IMR-90 (cell line): Measurements from ENCODE around the gene PCDHGA8. TPM values are rescaled to one million over a fixed set of nuclear protein-coding genes. Genes with fewer than 3 reads are reported as not detected.

Experiments
- ATAC-seq: fragments of 200-7000 bp; cut with Tn5 transposase; 2 replicates; pipeline ENCODE4 v1.9.1; 2020; ENCODE audit warnings: low read depth, mild to moderate bottlenecking, moderate library complexity
- BruUV-seq: library from RNA; stranded (reverse); fragments of 400-500 nt; replicated peaks from 2 replicates; lab custom pipeline; 2021; lab: Mats Ljungman, UMichigan
- CTCF ChIA-PET: fragments of 300-600 bp; formaldehyde crosslinking; extraction: SDS; loops from one replicate; lab custom pipeline; 2021; ENCODE audit warnings: antibody characterized with exemption; lab: Yijun Ruan, JAX
- POLR2A ChIA-PET: fragments of 300-600 bp; sonication (Branson Sonifier 250); formaldehyde crosslinking; loops from one replicate; lab custom pipeline; 2022; ENCODE audit warnings: antibody characterized with exemption; ENCODE audit not compliant: unreplicated experiment; lab: Charles Lee
- DNase-seq: peaks from one replicate; pipeline ENCODE4 v3.0.0; 2013
- H2AFZ ChIP-seq: replicated peaks from 2 replicates; pipeline ENCODE3; 2013; ENCODE audit warnings: low read length, mild to moderate bottlenecking; ENCODE audit not compliant: poor library complexity
- H2AK5ac ChIP-seq: 2 replicates; pipeline ENCODE4 v1.6.1; 2013; ENCODE audit warnings: low read depth, low read length, inconsistent platforms
- H2AK9ac ChIP-seq: replicated peaks from 2 replicates; pipeline ENCODE3; 2013; ENCODE audit warnings: mild to moderate bottlenecking, low read depth, low read length, moderate library complexity; ENCODE audit not compliant: poor library complexity
- H2BK120ac ChIP-seq: 2 replicates; pipeline ENCODE4 v1.6.1; 2013; ENCODE audit warnings: low read depth, low read length, inconsistent platforms
- H2BK15ac ChIP-seq: 3 replicates; pipeline ENCODE4 v1.6.1; 2013; ENCODE audit warnings: low read depth, low read length, inconsistent platforms
- H2BK20ac ChIP-seq: 2 replicates; pipeline ENCODE4 v1.6.1; 2013; ENCODE audit warnings: low read depth, mild to moderate bottlenecking, inconsistent platforms, low read length, moderate library complexity
- H2BK5ac ChIP-seq: 2 replicates; pipeline ENCODE4 v1.6.1; 2013; ENCODE audit warnings: mild to moderate bottlenecking, low read depth, low read length, inconsistent platforms; ENCODE audit not compliant: poor library complexity, severe bottlenecking
- H3K14ac ChIP-seq: replicated peaks from 2 replicates; pipeline ENCODE4 v1.6.1; 2013; ENCODE audit warnings: low read depth, low read length, inconsistent platforms
- H3K18ac ChIP-seq: 2 replicates; pipeline ENCODE4 v1.6.1; 2013; ENCODE audit warnings: low read depth, low read length, control low read depth
- H3K23ac ChIP-seq: 2 replicates; pipeline ENCODE4 v1.6.1; 2013; ENCODE audit warnings: low read depth, low read length, inconsistent platforms
- H3K27ac ChIP-seq: 2 replicates; pipeline ENCODE4 v1.5.1; 2013; ENCODE audit warnings: mild to moderate bottlenecking, control low read depth, low read length; ENCODE audit not compliant: insufficient read depth
- H3K27me3 ChIP-seq: 2 replicates; pipeline ENCODE4 v1.6.1; 2013; ENCODE audit warnings: low read length; ENCODE audit not compliant: control insufficient read depth, insufficient read depth
- H3K36me3 ChIP-seq: 2 replicates; pipeline ENCODE4 v1.6.1; 2013; ENCODE audit warnings: low read length, mixed read lengths; ENCODE audit not compliant: control insufficient read depth, insufficient read depth
- H3K4ac ChIP-seq: 2 replicates; pipeline ENCODE4 v1.6.1; 2013; ENCODE audit warnings: low read depth, low read length, inconsistent platforms
- H3K4me1 ChIP-seq: 2 replicates; pipeline ENCODE4 v1.6.1; 2013; ENCODE audit warnings: low read length, mixed read lengths; ENCODE audit not compliant: control insufficient read depth, insufficient read depth
- H3K4me2 ChIP-seq: 2 replicates; pipeline ENCODE4 v1.6.1; 2013; ENCODE audit warnings: low read depth, mild to moderate bottlenecking, control low read depth, low read length, moderate library complexity
- H3K4me3 ChIP-seq: 2 replicates; pipeline ENCODE4 v1.5.1; 2013; ENCODE audit warnings: low read depth, mild to moderate bottlenecking, control low read depth, low read length, moderate library complexity; ENCODE audit not compliant: insufficient read depth
- H3K56ac ChIP-seq: 2 replicates; pipeline ENCODE4 v1.6.1; 2013; ENCODE audit warnings: low read length, inconsistent platforms; ENCODE audit not compliant: insufficient read depth; ENCODE audit errors: extremely low read depth
- H3K79me1 ChIP-seq, 2 experiments: 2 replicates each; pipeline ENCODE4 v1.6.1; 2013; ENCODE audit warnings: low read length in 2 of 2, inconsistent platforms in 1 of 2, low read depth in 1 of 2
- H3K9ac ChIP-seq: 2 replicates; pipeline ENCODE4 v1.6.1; 2013; ENCODE audit warnings: low read depth, low read length, control low read depth
- H3K9me1 ChIP-seq: 2 replicates; pipeline ENCODE4 v1.6.1; 2013; ENCODE audit warnings: low read length, inconsistent platforms; ENCODE audit not compliant: insufficient read depth
- H3K9me3 ChIP-seq: 2 replicates; pipeline ENCODE4 v1.6.1; 2013; ENCODE audit warnings: low read length; ENCODE audit not compliant: control insufficient read depth, insufficient read depth
- H4K20me1 ChIP-seq: 2 replicates; pipeline ENCODE4 v1.6.1; 2013; ENCODE audit warnings: low read length, inconsistent platforms; ENCODE audit not compliant: insufficient read depth
- H4K5ac ChIP-seq: 2 replicates; pipeline ENCODE4 v1.6.1; 2013; ENCODE audit warnings: mild to moderate bottlenecking, low read depth, low read length, control low read depth
- H4K8ac ChIP-seq, 2 experiments: 2 replicates each; pipeline ENCODE4 v1.6.1; 2013; ENCODE audit warnings: low read depth in 2 of 2, low read length in 2 of 2, control low read depth in 1 of 2, inconsistent platforms in 1 of 2
- H4K91ac ChIP-seq: 2 replicates; pipeline ENCODE4 v1.6.1; 2013; ENCODE audit warnings: low read depth, low read length, inconsistent platforms; ENCODE audit not compliant: insufficient read depth
- FOS ChIP-seq: fragments of 150-350 bp; IDR thresholded peaks from 2 replicates; pipeline ENCODE4 v1.6.1; 2016; ENCODE audit warnings: low read depth, low read length
- MAFK ChIP-seq: IDR thresholded peaks from 2 replicates; pipeline ENCODE4 v1.6.1; 2012; ENCODE audit warnings: low read depth, low read length, improper control_type of control experiment
- MXI1 ChIP-seq: IDR thresholded peaks from 2 replicates; pipeline ENCODE4 v1.6.1; 2012; ENCODE audit warnings: low read depth, mild to moderate bottlenecking, low read length, moderate library complexity, borderline replicate concordance
- NFE2L2 ChIP-seq: fragments of 150-350 bp; IDR thresholded peaks from 2 replicates; pipeline ENCODE4 v1.6.1; 2016; ENCODE audit warnings: low read depth, mild to moderate bottlenecking, low read length
- WGBS, 2 experiments: methylation state at CpG; one replicate each; pipeline versions ENCODE4 v1.1.5 to v1.1.7; 2013; ENCODE audit warnings: missing lambda C conversion rate in 2 of 2; ENCODE audit not compliant: insufficient read length in 1 of 2; ENCODE audit errors: extremely low coverage in 2 of 2; 5-methylcytosine and 5-hydroxymethylcytosine counted together
- dilution Hi-C: fragments of 300-500 bp; cut with HindIII; formaldehyde crosslinking; loops from one replicate; pipeline ENCODE4 v1.14.3; 2018; ENCODE audit warnings: low sequenced_read_pairs; ENCODE audit not compliant: unreplicated experiment
- in situ Hi-C: fragments of 300-500 bp; cut with MboI; formaldehyde crosslinking; loops from 3 replicates; pipeline ENCODE4 v1.14.3; 2019; ENCODE audit warnings: low sequenced_read_pairs, inconsistent platforms, mixed read lengths
- intact Hi-C: fragments of 100-400 bp; cut with micrococcal nuclease; formaldehyde crosslinking; loops from 2 replicates; pipeline ENCODE4 v1.10.0; 2022
- polyA plus RNA-seq, 3 experiments: library from polyadenylated mRNA; depleted of rRNA; stranded (reverse); fragments of >200 nt; gene quantifications; 2 replicates each; pipeline ENCODE4 v1.2.3, GENCODE V29; 2012; ENCODE audit warnings: low replicate concordance in 1 of 3
- total RNA-seq: library from RNA; depleted of rRNA; stranded (reverse); fragments of >200 nt; gene quantifications from 2 replicates; pipeline ENCODE4 v1.2.3, GENCODE V29; 2012

The PCDHGA8 gene
- total and polyA plus RNA-seq, 2 of the 4 experiments (the other 2 are of a cell fraction): 0.89 to 2.0 TPM

GRCh38 chr5:141356133-141356532, 36.3 kb upstream of the PCDHGA8 start:
- H2AFZ ChIP-seq: no peak overlapping the region
- H2BK120ac ChIP-seq: no peak overlapping the region
- peaks cover 60% of the 10 kb centered on the region for H3K9me3 ChIP-seq
- peaks cover 3% of the 10 kb centered on the region; the same call in 1 of the 2 replicates for H3K36me3 ChIP-seq
- no peak overlapping the region for H2BK5ac ChIP-seq
- H3K18ac ChIP-seq: no peak overlapping the region
- intact Hi-C loops: no loop called here
- no peaks in the 10 kb centered on the region for H3K4me1 ChIP-seq
- DNase-seq (no peak), ATAC-seq (no peak)
- H4K91ac ChIP-seq: no peak overlapping the region
- H3K9ac ChIP-seq: no peak overlapping the region
- no peaks in the 10 kb centered on the region for H3K79me1 ChIP-seq
- no peak overlapping the region for H3K4me2 ChIP-seq
- dilution Hi-C loops: no loop called here
- no peak overlapping the region for H4K8ac ChIP-seq
- no peak for TF ChIP-seq MAFK
- no peak for TF ChIP-seq FOS
- no peak for TF ChIP-seq MXI1
- TF ChIP-seq NFE2L2: no peak
- no peak overlapping the region for H2BK15ac ChIP-seq
- no peak overlapping the region for H3K23ac ChIP-seq
- no peak overlapping the region for H3K27ac ChIP-seq
- no peak overlapping the region for H4K5ac ChIP-seq
- ChIA-PET CTCF (no interaction called here), POLR2A (no interaction called here)
- no peak overlapping the region for H3K4ac ChIP-seq
- TSS peak; percentile 8 for BruUV-seq
- H3K14ac ChIP-seq: no peak overlapping the region
- WGBS, 2 experiments: no CpG with 5 or more reads among the region's 5 CpGs
- no peak overlapping the region for H2AK9ac ChIP-seq
- H4K20me1 ChIP-seq: no peaks in the 10 kb centered on the region
- H3K9me1 ChIP-seq: no peaks in the 10 kb centered on the region
- no peaks in the 10 kb centered on the region for H3K27me3 ChIP-seq
- no peak overlapping the region for H2AK5ac ChIP-seq
- H3K4me3 ChIP-seq: no peak overlapping the region
- no peak overlapping the region for H3K56ac ChIP-seq
- no peak overlapping the region for H2BK20ac ChIP-seq
- in situ Hi-C loops: no loop called here
